Measurements from ENCODE around the gene OARD1.

DNA sequence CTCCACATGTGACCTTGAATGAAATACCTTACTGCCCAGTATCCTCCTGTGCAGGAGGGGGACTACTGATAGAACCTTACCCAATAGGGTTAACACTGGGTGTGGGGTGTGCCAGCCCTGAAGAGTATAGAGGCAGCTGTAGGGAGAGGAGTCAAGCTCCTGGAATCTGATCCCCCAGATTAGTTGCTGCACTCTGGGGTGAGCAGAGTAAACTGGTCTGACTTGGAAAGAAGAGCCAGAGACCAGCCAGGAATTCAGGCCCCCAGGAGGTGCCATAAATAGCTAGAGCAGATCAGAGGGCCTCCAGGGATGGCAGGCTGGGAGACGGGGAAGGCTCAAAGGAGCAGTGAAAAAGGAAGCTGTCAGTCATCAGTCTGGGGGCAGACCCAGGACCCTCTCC lies 22.6 kb downstream of the OARD1 start:
- TF ChIP-seq EZH2 (IDR thresholded peaks at IDR 0.05; ENCODE audit: insufficient read depth, poor library complexity, severe bottlenecking) (no peak), EZH2phosphoT487 (IDR thresholded peaks at IDR 0.05; ENCODE audit: insufficient read depth, low read depth) (no peak)

Data from GM23248 (cell line).